H1 (cell line): Measurements from ENCODE around the gene SLC11A1. TPM values are rescaled to one million over a fixed set of nuclear protein-coding genes. Genes with fewer than 3 reads are reported as not detected.

Source experiments
- CTCF ChIA-PET: fragments of 300-600 bp; sonication (Branson Sonifier 250); formaldehyde crosslinking; loops from one replicate; lab custom pipeline; 2021; ENCODE audit not compliant: partially characterized antibody; lab: Charles Lee
- POLR2A ChIA-PET: fragments of 300-600 bp; sonication (Branson Sonifier 250); formaldehyde crosslinking; loops from one replicate; lab custom pipeline; 2021; ENCODE audit warnings: inconsistent platforms; ENCODE audit not compliant: partially characterized antibody; lab: Charles Lee
- DNase-seq, 2 experiments: peaks; one replicate each; pipeline versions ENCODE4 v3.0.0 to v3.0.0-alpha.2; 2010 to 2022; ENCODE audit warnings: low spot score in 2 of 2, low read depth in 1 of 2, mixed read lengths in 1 of 2
- FAIRE-seq: peaks from 2 replicates; lab custom pipeline; 2011; peaks lifted over from hg19 to GRCh38; lab: Jason Lieb, UNC
- H2AFZ ChIP-seq: 2 replicates; pipeline ENCODE4 v1.8.1; 2012; ENCODE audit warnings: low read length, inconsistent platforms
- H2AK5ac ChIP-seq: 2 replicates; pipeline ENCODE4 v1.6.1; 2013; ENCODE audit warnings: low read depth, low read length
- H2BK120ac ChIP-seq: replicated peaks from 2 replicates; pipeline ENCODE3; 2013; ENCODE audit warnings: low read depth, low read length, inconsistent platforms
- H2BK12ac ChIP-seq: 2 replicates; pipeline ENCODE4 v1.6.1; 2013; ENCODE audit warnings: low read depth, low read length
- H2BK15ac ChIP-seq: 2 replicates; pipeline ENCODE4 v1.6.1; 2013; ENCODE audit warnings: low read length
- H2BK20ac ChIP-seq: 2 replicates; pipeline ENCODE4 v1.6.1; 2013; ENCODE audit warnings: low read length
- H2BK5ac ChIP-seq: 2 replicates; pipeline ENCODE4 v1.6.1; 2013; ENCODE audit warnings: low read depth, low read length
- H3K14ac ChIP-seq: 2 replicates; pipeline ENCODE4 v1.6.1; 2013; ENCODE audit warnings: inconsistent platforms; ENCODE audit not compliant: insufficient read length
- H3K18ac ChIP-seq: 2 replicates; pipeline ENCODE4 v1.6.1; 2013; ENCODE audit warnings: low read length; ENCODE audit errors: extremely low read depth
- H3K23ac ChIP-seq: 2 replicates; pipeline ENCODE4 v1.6.1; 2013; ENCODE audit warnings: inconsistent platforms; ENCODE audit not compliant: insufficient read length
- H3K23me2 ChIP-seq: 2 replicates; pipeline ENCODE4 v1.6.1; 2013; ENCODE audit warnings: low read depth, low read length
- H3K27ac ChIP-seq: 2 replicates; pipeline ENCODE4 v1.6.1; 2011; ENCODE audit warnings: low read depth, low read length, inconsistent platforms
- H3K27me3 ChIP-seq, 4 experiments: replicated peaks in 1 of 4; 1 replicate in 1 of 4; 2 replicates in 3 of 4; pipeline versions ENCODE4 v1.6.1 to v1.8.1; 2011 to 2013; ENCODE audit warnings: low read length in 3 of 4, mild to moderate bottlenecking in 3 of 4, inconsistent platforms in 2 of 4, mixed read lengths in 2 of 4, moderate library complexity in 1 of 4; ENCODE audit not compliant: control insufficient read depth in 3 of 4, insufficient read depth in 3 of 4; ENCODE audit errors: extremely low read depth in 1 of 4
- H3K36me3 ChIP-seq, 4 experiments: 2 replicates each; pipeline versions ENCODE4 v1.6.1 to v1.8.1; 2011 to 2013; ENCODE audit warnings: mild to moderate bottlenecking in 4 of 4, low read length in 3 of 4, moderate library complexity in 2 of 4, control low read depth in 1 of 4, inconsistent platforms in 1 of 4; ENCODE audit not compliant: insufficient read depth in 4 of 4, control insufficient read depth in 2 of 4
- H3K4ac ChIP-seq: replicated peaks from 2 replicates; pipeline ENCODE3; 2013; ENCODE audit warnings: low read length, low read depth, mixed read lengths, inconsistent platforms; ENCODE audit not compliant: insufficient read length
- H3K4me1 ChIP-seq, 4 experiments: replicated peaks in 1 of 4; 1 replicate in 1 of 4; 2 replicates in 3 of 4; pipeline versions ENCODE4 v1.6.1 to v1.8.1; 2011 to 2013; ENCODE audit warnings: low read length in 3 of 4, inconsistent platforms in 2 of 4, mixed read lengths in 1 of 4; ENCODE audit not compliant: insufficient read depth in 4 of 4, control insufficient read depth in 3 of 4
- H3K4me2 ChIP-seq, 2 experiments: 2 replicates each; pipeline versions ENCODE4 v1.6.1 to v1.8.1; 2011 to 2013; ENCODE audit warnings: low read depth in 2 of 2, low read length in 2 of 2, control low read depth in 1 of 2, inconsistent platforms in 1 of 2, mild to moderate bottlenecking in 1 of 2; ENCODE audit not compliant: insufficient read depth in 1 of 2
- H3K4me3 ChIP-seq, 4 experiments: fragments of 200-600, 300-600 bp in 1 of 4; sonication (generic), shearing (Covaris generic), sonication (Bioruptor Twin) in 1 of 4; 2 replicates each; pipeline versions ENCODE4 v1.5.1 to v1.8.1; 2011 to 2016; ENCODE audit warnings: low read length in 4 of 4, low read depth in 3 of 4, control low read depth in 2 of 4, inconsistent platforms in 2 of 4, mild to moderate bottlenecking in 2 of 4, mixed read lengths in 1 of 4, moderate library complexity in 1 of 4; ENCODE audit not compliant: insufficient read depth in 2 of 4; ENCODE audit errors: extremely low read depth in 1 of 4
- H3K56ac ChIP-seq: replicated peaks from 2 replicates; pipeline ENCODE3; 2013; ENCODE audit warnings: low read depth, mild to moderate bottlenecking, mixed read lengths, low read length, inconsistent platforms; ENCODE audit not compliant: insufficient read length
- H3K79me1 ChIP-seq: 2 replicates; pipeline ENCODE4 v1.6.1; 2013; ENCODE audit warnings: low read depth, low read length, control low read depth
- H3K79me2 ChIP-seq, 2 experiments: 2 replicates each; pipeline versions ENCODE4 v1.6.1 to v1.8.1; 2012 to 2013; ENCODE audit warnings: low read length in 2 of 2, mild to moderate bottlenecking in 2 of 2, inconsistent platforms in 1 of 2; ENCODE audit not compliant: insufficient read depth in 2 of 2, control insufficient read depth in 1 of 2
- H3K9ac ChIP-seq, 4 experiments: replicated peaks in 1 of 4; 1 replicate in 1 of 4; 2 replicates in 3 of 4; pipeline versions ENCODE4 v1.6.1 to v1.8.1; 2011 to 2013; ENCODE audit warnings: low read depth in 3 of 4, low read length in 3 of 4, control low read depth in 2 of 4, mild to moderate bottlenecking in 2 of 4, moderate library complexity in 2 of 4, inconsistent platforms in 1 of 4; ENCODE audit errors: extremely low read depth in 1 of 4
- H3K9me3 ChIP-seq, 2 experiments: 2 replicates each; pipeline versions ENCODE4 v1.6.1 to v1.8.1; 2012 to 2013; ENCODE audit warnings: mild to moderate bottlenecking in 2 of 2, moderate library complexity in 2 of 2, control low read depth in 1 of 2, inconsistent platforms in 1 of 2, low read depth in 1 of 2, low read length in 1 of 2, mixed read lengths in 1 of 2; ENCODE audit not compliant: insufficient read depth in 2 of 2
- H4K20me1 ChIP-seq, 2 experiments: replicated peaks in 1 of 2; 2 replicates each; pipeline versions ENCODE3 to v1.8.1; 2011 to 2013; ENCODE audit warnings: inconsistent platforms in 2 of 2, low read length in 2 of 2, mild to moderate bottlenecking in 1 of 2; ENCODE audit not compliant: insufficient read depth in 2 of 2, control insufficient read depth in 1 of 2
- H4K5ac ChIP-seq: 2 replicates; pipeline ENCODE4 v1.6.1; 2013; ENCODE audit warnings: low read length, low read depth, mixed read lengths, inconsistent platforms; ENCODE audit not compliant: insufficient read length
- H4K8ac ChIP-seq: 2 replicates; pipeline ENCODE4 v1.8.0; 2013; ENCODE audit warnings: mild to moderate bottlenecking, moderate library complexity, low read length, inconsistent platforms; ENCODE audit not compliant: insufficient read depth; ENCODE audit errors: extremely low read depth
- H4K91ac ChIP-seq: replicated peaks from 2 replicates; pipeline ENCODE3; 2013; ENCODE audit warnings: low read length, mixed read lengths, inconsistent platforms; ENCODE audit not compliant: insufficient read length
- EZH2 ChIP-seq: fragments of 200-600 bp; sonication (generic); IDR thresholded peaks from 2 replicates; pipeline ENCODE4 v1.7.1; 2012; ENCODE audit warnings: low read depth, mild to moderate bottlenecking, moderate library complexity, low read length, inconsistent platforms; ENCODE audit not compliant: severe bottlenecking
- KDM4A ChIP-seq: IDR thresholded peaks from one replicate; pipeline ENCODE4 v1.7.1; 2012; ENCODE audit warnings: low read depth, mild to moderate bottlenecking, moderate library complexity, low read length, inconsistent platforms; ENCODE audit not compliant: severe bottlenecking
- SUZ12 ChIP-seq: fragments of 200-600 bp; sonication (generic); IDR thresholded peaks from 2 replicates; pipeline ENCODE4 v1.6.1; 2012; ENCODE audit warnings: mild to moderate bottlenecking, inconsistent platforms, low read length, moderate library complexity, mixed read lengths
- TEAD4 ChIP-seq: IDR thresholded peaks from 2 replicates; pipeline ENCODE4 v1.6.1; 2012; ENCODE audit warnings: low read depth, low read length, inconsistent platforms, mixed read lengths
- WGBS, 2 experiments: shearing (Covaris generic) in 1 of 2; methylation state at CpG; one replicate each; pipeline versions ENCODE4 v1.1.6 to v1.1.7; 2013 to 2015; ENCODE audit warnings: low lambda C conversion rate in 2 of 2, mixed read lengths in 2 of 2, inconsistent platforms in 1 of 2, low coverage in 1 of 2, missing lambda C conversion rate in 1 of 2; ENCODE audit not compliant: insufficient replicate concordance in 2 of 2, insufficient coverage in 1 of 2, insufficient read length in 1 of 2; ENCODE audit errors: extremely low coverage in 1 of 2, missing lambda C conversion rate in 1 of 2; 5-methylcytosine and 5-hydroxymethylcytosine counted together
- polyA plus RNA-seq, 7 experiments: library from polyadenylated mRNA; depleted of rRNA in 3 of 7; stranded (reverse) in 5 of 7; unstranded in 2 of 7; fragments of >200 nt in 5 of 7; fragments of 200-250 nt in 2 of 7; gene quantifications; 1 replicate in 5 of 7; 2 replicates in 1 of 7; 4 replicates in 1 of 7; pipeline versions ENCODE4 v1.2.1 to v1.2.3, GENCODE V29; 2011 to 2013; ENCODE audit warnings: missing spikeins in 2 of 7, mixed read lengths in 2 of 7
- total RNA-seq: library from RNA; stranded (reverse); fragmentation: NEBNext Ultra II Directional; extraction: Animal tissue kit (Norgen Biotek cat#: 25700); gene quantifications from 2 replicates; pipeline ENCODE4 v1.2.1, GENCODE V29; 2021

SLC11A1 gene
- total and polyA plus RNA-seq, 2 of the 8 experiments (the other 6 are each of a cell fraction or from before 2014, with no cell fraction given), result 0.20 to 0.43 TPM

- TF ChIP-seq SUZ12 (peak; percentile 3; the same call in 1 of the 2 replicates), TEAD4 (no peak), EZH2 (peak; percentile 9), KDM4A (peak; percentile 18)
- TF ChIP-seq, all 59 proteins: peak for 3
- peaks cover 22 to 34% (median 31%) of the 10 kb centered on the region in 4 experiments for H3K27me3 ChIP-seq
- H2BK15ac ChIP-seq, result peak overlapping the region; percentile 29; the same call in 1 of the 2 replicates
- no peaks in the 10 kb centered on the region for H3K79me1 ChIP-seq
- H2BK20ac ChIP-seq, result 0 out of 2 replicates have a peak overlapping the region, but pooled peaks have one; percentile 48
- ChIA-PET CTCF (interaction anchor here (0.7 to 7.5 kb wide), 12 partner anchors 8 to 188 kb away, joined by 3 to 96 read pairs (median 6); partner anchors contain the start of genes AAMP, CATIP, PNKD and TMBIM1), POLR2A (interaction anchor here (0.7 to 4.4 kb wide), 10 partner anchors 7 to 869 kb away, joined by 3 to 35 read pairs (median 4); partner anchors contain the start of genes AAMP and PNKD)
- no peak overlapping the region for H2BK5ac ChIP-seq
- DNase-seq (no peak), FAIRE-seq (no peak)
- H3K14ac ChIP-seq, result no peak overlapping the region
- H3K4me2 ChIP-seq, result peak overlapping the region; percentile 82 to 84
- peak overlapping the region; percentile 49 to 77 (median 64); a peak in 6 of 8 replicates for H3K4me3 ChIP-seq
- H3K4ac ChIP-seq, result no peak overlapping the region
- H3K79me2 ChIP-seq, result no peaks in the 10 kb centered on the region
- H3K23me2 ChIP-seq, result peaks cover 26% of the 10 kb centered on the region; the same call in 1 of the 2 replicates
- H3K56ac ChIP-seq, result no peak overlapping the region
- H2BK12ac ChIP-seq, result peak overlapping the region; percentile 87; the same call in 1 of the 2 replicates
- H2AFZ ChIP-seq, result no peak overlapping the region
- peaks cover 0 to 40% (median 27%) of the 10 kb centered on the region in 4 experiments; a peak in 6 of 7 replicates for H3K4me1 ChIP-seq
- no peak overlapping the region for H3K9ac ChIP-seq
- no peak overlapping the region for H3K23ac ChIP-seq
- no peak overlapping the region for H3K27ac ChIP-seq
- H4K91ac ChIP-seq, result no peak overlapping the region
- 1% methylated on average over 12 of the region's 12 CpGs; no CpG with 5 or more reads in 1 of the 2 experiments for WGBS, 2 experiments
- no peak overlapping the region for H4K8ac ChIP-seq
- H4K20me1 ChIP-seq, result peaks cover 0 to 2% of the 10 kb centered on the region in 2 experiments
- no peaks in the 10 kb centered on the region for H3K36me3 ChIP-seq
- no peaks in the 10 kb centered on the region for H3K9me3 ChIP-seq
- H3K18ac ChIP-seq, result 0 out of 2 replicates have a peak overlapping the region, but pooled peaks have one; percentile 38
- no peak overlapping the region for H2BK120ac ChIP-seq
- no peak overlapping the region for H2AK5ac ChIP-seq
- no peak overlapping the region for H4K5ac ChIP-seq
Measured at GRCh38 chr2:218397463-218397819, 15.4 kb downstream of the SLC11A1 start.
